GM12801 (cell line): Measurements from ENCODE around the gene DRGX.

Source experiments
- TF ChIP-seq, protein P1 (sequence below): IDR thresholded peaks from one replicate; pipeline ENCODE4 v1.5.1; 2011; ENCODE audit warnings: control low read depth; ENCODE audit not compliant: insufficient read length; ENCODE audit errors: extremely low read depth

DRGX gene

DNA sequence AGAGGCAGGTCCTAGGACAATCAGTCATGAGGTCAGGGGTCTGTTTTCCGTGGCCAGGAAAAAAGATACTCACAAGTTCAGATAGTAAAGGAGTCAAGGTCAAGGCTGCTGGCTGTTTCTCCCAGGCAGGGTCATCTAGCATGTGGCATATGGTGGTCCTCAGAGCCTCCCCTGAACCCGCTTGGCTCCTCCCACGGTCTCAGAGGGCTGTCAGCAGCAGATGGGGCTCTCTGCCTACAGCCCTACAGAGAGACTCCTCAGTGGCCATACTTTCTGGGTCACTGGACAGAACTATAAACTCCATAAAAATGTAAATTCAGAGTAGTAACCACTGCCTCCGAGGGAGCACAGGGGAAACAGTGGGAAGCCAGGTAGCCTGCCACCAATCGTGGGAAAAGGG lies 11.3 kb upstream of the DRGX start:
- TF ChIP-seq, protein P1, sequence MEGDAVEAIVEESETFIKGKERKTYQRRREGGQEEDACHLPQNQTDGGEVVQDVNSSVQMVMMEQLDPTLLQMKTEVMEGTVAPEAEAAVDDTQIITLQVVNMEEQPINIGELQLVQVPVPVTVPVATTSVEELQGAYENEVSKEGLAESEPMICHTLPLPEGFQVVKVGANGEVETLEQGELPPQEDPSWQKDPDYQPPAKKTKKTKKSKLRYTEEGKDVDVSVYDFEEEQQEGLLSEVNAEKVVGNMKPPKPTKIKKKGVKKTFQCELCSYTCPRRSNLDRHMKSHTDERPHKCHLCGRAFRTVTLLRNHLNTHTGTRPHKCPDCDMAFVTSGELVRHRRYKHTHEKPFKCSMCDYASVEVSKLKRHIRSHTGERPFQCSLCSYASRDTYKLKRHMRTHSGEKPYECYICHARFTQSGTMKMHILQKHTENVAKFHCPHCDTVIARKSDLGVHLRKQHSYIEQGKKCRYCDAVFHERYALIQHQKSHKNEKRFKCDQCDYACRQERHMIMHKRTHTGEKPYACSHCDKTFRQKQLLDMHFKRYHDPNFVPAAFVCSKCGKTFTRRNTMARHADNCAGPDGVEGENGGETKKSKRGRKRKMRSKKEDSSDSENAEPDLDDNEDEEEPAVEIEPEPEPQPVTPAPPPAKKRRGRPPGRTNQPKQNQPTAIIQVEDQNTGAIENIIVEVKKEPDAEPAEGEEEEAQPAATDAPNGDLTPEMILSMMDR: no peak

DNA sequence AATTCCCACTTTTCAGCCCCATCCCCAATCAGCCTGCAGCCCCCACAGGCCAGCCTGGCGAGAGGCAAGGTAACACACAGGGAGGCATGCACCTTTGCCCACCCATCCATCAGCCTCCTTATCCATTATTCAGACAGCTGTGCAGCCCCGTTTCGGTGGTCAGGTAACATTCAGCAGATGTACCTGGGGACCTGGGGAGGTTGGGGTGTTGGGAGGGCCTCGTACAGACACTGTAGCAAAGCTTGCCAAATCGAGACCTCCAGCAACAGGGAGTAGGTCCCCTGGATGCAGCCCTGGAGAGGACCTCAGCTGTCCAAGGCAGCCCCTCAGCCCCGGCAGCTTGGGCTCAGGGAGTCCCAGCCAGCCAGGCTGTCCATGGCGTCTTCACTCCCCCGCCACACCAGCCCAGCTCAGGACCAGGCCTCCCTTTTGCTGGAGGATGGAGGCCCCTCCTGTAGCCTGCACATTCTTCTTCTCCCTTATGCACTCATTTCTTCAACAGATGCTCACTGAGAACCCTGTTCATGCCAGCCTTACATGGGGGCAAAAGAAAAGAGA lies 8.5 kb upstream of the DRGX start:
- TF ChIP-seq, protein P1: no peak

DNA sequence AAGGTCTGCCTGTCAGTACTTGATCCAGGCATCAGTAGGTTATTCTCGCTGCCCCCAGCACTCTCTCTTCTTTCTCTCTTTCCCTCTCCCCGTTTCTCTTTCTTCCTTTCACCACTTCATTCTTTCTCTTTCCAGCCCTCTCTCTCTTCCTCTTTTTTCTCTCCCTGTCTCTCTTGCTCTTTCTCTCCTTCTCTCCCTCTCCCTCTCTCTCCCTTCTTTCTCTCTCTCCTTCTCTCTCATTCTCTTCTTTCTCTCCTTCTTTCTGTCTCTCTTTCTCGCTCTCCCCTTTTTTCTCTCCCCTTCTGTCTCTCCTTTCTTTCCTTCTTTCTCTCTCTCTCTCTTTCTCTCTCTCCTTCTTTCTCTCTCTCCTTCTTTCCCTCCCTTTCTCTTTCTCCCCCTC lies 7.5 kb upstream of the DRGX start:
- TF ChIP-seq, protein P1: no peak

DNA sequence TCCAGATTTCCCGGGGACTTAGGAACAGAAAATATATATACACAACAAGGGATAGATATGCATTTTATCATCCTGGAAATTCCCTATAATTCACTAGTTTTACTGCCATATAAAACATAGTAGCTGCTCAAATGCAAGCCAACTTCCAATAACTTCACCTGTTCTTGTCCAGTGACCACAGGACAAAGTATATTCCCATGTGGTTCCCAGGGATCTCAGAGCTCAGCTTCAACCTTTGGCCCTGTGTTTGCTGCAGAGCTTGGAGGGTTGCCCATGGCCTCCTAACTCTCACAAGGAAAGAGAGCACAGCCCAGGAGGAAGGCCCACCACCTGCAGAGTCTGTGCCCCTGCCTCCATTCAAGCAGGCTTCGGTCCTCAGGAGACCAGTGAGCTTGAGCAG lies 4.5 kb upstream of the DRGX start:
- TF ChIP-seq, protein P1: no peak

DNA sequence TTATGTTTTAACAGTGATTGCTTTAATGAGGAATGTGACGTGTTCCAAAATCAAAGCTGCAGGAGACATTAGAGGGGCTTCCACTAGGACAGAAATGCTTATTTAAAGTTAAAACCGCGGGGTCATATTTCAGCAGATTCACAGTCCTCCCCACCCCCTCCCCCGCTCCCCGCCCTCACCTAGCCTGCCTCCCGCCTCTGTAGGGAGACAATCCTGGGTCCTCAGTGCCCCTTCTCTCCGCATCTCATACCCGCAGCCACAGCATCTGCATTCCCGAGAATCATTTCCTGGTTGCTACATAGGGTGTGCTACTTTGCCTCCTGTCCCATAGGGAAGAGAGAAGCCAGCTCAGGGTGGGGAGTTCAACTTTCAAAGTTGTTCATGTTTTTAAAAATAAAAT lies 3.1 kb upstream of the DRGX start:
- TF ChIP-seq, protein P1: no peak

DNA sequence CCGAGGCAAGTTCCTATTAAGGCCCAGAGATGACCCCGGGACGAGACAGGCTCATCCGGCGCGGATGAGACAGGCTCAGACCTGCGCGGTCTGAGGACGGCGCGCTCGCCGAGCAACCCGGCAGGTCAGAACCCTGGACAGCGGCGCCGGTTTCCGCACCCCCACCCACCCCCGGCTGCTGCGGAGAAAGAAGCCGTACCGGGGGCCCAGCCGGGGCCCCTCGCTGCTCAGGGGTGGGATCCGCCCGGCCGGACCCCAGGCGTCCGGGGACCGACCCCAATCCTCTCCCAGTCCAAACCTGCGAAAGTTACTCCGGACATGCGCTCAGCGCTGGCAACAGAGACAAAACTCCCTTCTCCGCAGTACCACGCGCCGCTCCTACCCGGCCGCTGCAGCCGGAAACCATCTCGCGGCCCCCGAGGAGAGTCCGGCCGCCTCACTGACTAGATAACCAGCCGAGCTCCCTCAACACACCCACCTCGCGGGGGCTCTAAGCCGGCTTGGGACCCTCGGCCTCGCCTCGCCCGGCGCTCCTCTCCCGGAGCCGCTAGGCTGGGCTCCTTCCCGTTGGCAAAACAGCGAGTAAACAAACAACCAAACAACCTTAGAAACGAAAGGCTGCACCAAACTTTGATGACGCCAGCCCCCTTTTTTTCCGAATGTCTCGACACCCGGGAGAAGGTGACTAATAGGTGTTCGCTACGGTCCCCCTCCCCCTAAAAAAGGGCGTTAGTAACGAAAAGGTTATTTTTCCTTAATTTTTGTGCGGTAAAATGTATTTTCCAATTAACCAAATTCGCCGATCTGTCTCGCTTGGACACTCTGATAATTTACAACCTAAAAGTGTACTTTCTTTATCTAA lies 2.3 kb upstream of the DRGX start:
- TF ChIP-seq, protein P1: no peak

DNA sequence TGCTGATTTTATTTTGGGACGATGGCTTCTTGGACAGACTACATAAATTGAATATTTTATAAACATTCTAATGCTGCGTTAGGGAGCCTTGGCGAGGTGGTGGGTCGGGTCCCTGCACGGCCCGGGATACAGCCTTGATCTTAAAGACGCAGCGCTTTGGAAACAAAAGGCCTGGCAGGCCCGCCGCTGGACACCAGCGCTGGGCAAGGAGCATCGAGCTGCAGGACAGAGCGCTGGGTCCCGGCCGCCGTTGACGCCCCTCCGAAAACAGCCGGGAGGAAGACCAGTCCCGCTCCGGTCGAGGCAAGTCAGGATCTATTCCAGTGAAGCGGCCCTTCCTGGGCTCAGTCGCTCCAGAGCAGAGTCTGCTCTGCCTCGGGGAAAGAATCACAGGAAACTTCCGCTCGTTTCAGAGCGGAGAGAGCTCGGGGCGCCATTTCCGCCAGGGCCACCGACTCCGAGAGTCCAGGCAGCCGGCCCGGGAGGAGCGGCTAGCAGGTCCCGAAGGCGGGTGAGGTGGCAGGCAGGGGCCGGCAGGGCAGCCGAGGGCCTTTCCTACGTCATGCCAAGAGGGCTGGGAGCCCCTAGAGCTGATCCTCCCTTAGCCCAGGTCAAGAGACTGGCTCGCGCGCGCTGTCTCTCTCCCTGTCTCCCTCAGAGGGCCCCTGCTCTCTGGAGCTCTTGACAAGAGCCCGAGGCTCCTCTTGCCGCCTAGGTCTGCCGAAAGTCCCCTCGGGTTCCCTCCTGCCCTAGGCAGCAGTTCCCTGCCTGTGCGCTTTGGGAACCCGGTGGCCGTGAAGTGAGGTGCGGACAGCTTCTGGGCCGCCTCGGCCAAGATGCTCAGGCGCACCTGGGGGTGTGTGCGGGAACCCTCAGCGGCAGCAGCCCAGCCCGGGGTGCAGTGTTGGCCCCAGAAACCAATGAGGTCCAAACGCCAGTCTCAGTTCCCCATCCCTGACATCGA lies 1.4 kb upstream of the DRGX start:
- TF ChIP-seq, protein P1: no peak
